ENCODE data around the gene RAMP2. TPM values are rescaled to one million over a fixed set of nuclear protein-coding genes. Genes with fewer than 3 reads are reported as not detected.
A peak's percentile ranks its signal among the peaks of the same experiment; 100 is the strongest.
"Not testable (repeated sequence)": the region's sequence is repeated elsewhere in the genome, so short reads cannot be mapped to it uniquely, and the experiment has no call there.

Gene RAMP2
- total RNA-seq, 1 donor from 2014 or later, result 80.5 TPM

- no peak for TF ChIP-seq CTCF (IDR thresholded peaks at IDR 0.05)
- intact Hi-C loops (cut with DNase I), result loop anchor here (2.0 kb wide), 1 partner anchor 17 kb away; the partner anchor contains the start of gene EZH1
- no peak for DNase-seq (ENCODE audit: low spot score in 2 of 2)
- Histone ChIP-seq H3K4me3 (peak overlapping the region; percentile 71 to 78), H3K27me3 (peaks cover 13% of the 10 kb centered on the region), H3K4me1 (peaks cover 8 to 10% of the 10 kb centered on the region in 2 donors), H3K9me3 (no peaks in the 10 kb centered on the region), H3K36me3 (no peaks in the 10 kb centered on the region), H3K27ac (peak overlapping the region in 1 of 2 donors; percentile 55)
These were observed 611 bp downstream of the RAMP2 start for GRCh38 chr17:42761638-42762037.

- H3K27ac ChIP-seq, result no peak overlapping the region
- peaks cover 3 to 4% of the 10 kb centered on the region in 2 donors for H3K4me1 ChIP-seq
- H3K27me3 ChIP-seq, result peaks cover 4% of the 10 kb centered on the region
- H3K36me3 ChIP-seq, result no peaks in the 10 kb centered on the region
- DNase-seq (ENCODE audit: low spot score in 2 of 2), result no peak
- TF ChIP-seq CTCF (IDR thresholded peaks at IDR 0.05), result no peak
- no peaks in the 10 kb centered on the region for H3K9me3 ChIP-seq
- intact Hi-C loops (cut with DNase I), result no loop called here
- H3K4me3 ChIP-seq, result no peak overlapping the region
These were observed 5.1 kb downstream of the RAMP2 start for GRCh38 chr17:42766124-42766523.

GRCh38 chr17:42767512-42767911, 6.5 kb downstream of the RAMP2 start:
- Histone ChIP-seq H3K9me3 (no peaks in the 10 kb centered on the region), H3K27me3 (no peaks in the 10 kb centered on the region), H3K4me3 (no peak overlapping the region), H3K36me3 (no peaks in the 10 kb centered on the region), H3K27ac (no peak overlapping the region), H3K4me1 (no peaks in the 10 kb centered on the region)
- intact Hi-C loops (cut with DNase I), result no loop called here
- DNase-seq (ENCODE audit: low spot score in 2 of 2), result no peak
- no peak for TF ChIP-seq CTCF (IDR thresholded peaks at IDR 0.05)

- H3K4me3 ChIP-seq; intact Hi-C loops (cut with DNase I); H3K27ac ChIP-seq; H3K36me3 ChIP-seq; DNase-seq (ENCODE audit: low spot score in 2 of 2); H3K27me3 ChIP-seq; H3K9me3 ChIP-seq; H3K4me1 ChIP-seq: not testable (repeated sequence)
These were observed 7.0 kb downstream of the RAMP2 start for GRCh38 chr17:42768006-42768405.

GRCh38 chr17:42769964-42770363, 8.9 kb downstream of the RAMP2 start:
- not testable (repeated sequence) for H3K27ac ChIP-seq; H3K27me3 ChIP-seq; H3K36me3 ChIP-seq; H3K4me1 ChIP-seq; H3K9me3 ChIP-seq; H3K4me3 ChIP-seq; DNase-seq (ENCODE audit: low spot score in 2 of 2)
- intact Hi-C loops (cut with DNase I), result loop anchor here (5.0 kb wide), 1 partner anchor 52 kb away; the partner anchor contains the start of gene BECN1

- H3K27ac ChIP-seq, result peak overlapping the region; percentile 68 to 85
- DNase-seq (ENCODE audit: low spot score in 2 of 2), result no peak
- H3K9me3 ChIP-seq, result no peaks in the 10 kb centered on the region
- peak overlapping the region; percentile 79 to 81 for H3K4me3 ChIP-seq
- intact Hi-C loops (cut with DNase I), result loop anchor here (2.0 to 5.0 kb wide), 2 partner anchors 49 to 52 kb away; partner anchors contain the start of gene BECN1
- H3K27me3 ChIP-seq, result no peaks in the 10 kb centered on the region
- peaks cover 13 to 27% of the 10 kb centered on the region in 2 donors for H3K36me3 ChIP-seq
- peak in 1 of 3 experiments; percentile 11 for TF ChIP-seq CTCF (IDR thresholded peaks at IDR 0.05)
- peaks cover 4 to 5% of the 10 kb centered on the region in 2 donors for H3K4me1 ChIP-seq
These were observed 11.9 kb downstream of the RAMP2 start for GRCh38 chr17:42772945-42773289.
